Activated CD4-positive, CD25-positive, alpha-beta regulatory T cell treated with anti-CD3 and anti-CD28 coated beads, Interleukin-2, amount 50 U/mL, for 16 hours (primary cell): ENCODE results near the gene DHRS7B.
"Not testable (repeated sequence)": the region's sequence is repeated elsewhere in the genome, so short reads cannot be mapped to it uniquely, and the experiment has no call there.

Experiments
- DNase-seq: peaks from one replicate; pipeline ENCODE4 v3.0.0-alpha.2; 2020; ENCODE audit warnings: low read depth, low spot score

The DHRS7B gene, protein sequence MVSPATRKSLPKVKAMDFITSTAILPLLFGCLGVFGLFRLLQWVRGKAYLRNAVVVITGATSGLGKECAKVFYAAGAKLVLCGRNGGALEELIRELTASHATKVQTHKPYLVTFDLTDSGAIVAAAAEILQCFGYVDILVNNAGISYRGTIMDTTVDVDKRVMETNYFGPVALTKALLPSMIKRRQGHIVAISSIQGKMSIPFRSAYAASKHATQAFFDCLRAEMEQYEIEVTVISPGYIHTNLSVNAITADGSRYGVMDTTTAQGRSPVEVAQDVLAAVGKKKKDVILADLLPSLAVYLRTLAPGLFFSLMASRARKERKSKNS

DNA sequence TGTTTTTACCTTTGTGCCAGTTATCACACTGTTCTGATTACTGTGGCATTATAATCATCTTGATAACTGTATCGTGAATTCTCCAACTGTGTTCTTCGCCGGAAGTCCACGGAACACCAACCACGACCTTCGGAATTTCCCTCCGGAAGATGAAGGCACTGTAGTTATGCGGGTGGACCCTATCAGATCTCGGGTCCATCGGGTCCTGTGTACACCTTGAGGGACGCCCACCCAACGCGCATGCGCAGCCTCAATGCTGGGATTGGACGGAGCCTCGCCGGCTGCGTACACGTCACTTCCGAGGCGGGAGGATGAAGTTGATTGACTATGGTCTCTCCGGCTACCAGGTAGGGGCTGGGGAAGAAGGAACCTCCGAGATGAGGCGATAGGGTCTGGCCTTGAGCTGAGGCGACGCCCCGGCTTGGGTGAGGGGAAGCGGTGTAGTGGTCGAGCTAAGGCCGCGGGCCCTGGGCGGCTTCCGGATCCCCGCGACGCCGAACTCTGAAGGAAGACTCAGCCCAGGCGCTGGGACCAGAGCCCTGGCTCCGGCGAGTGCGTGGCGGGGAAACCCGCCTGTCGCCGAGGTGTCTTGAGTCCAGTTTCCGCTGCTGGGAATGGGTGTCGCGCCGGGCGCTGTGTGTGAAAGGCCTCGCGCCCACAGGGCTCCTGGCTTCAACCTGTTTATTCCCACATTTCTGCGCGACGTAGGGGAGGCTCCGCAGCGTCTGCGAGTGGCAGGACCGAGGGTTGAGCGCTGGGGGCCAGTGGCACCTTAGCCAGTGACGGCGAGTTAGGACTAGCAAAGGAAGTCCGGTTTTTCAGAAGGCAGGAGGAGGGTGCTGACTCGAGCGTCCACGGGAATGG, at the start of gene DHRS7B:
TSS of gene DHRS7B (plus strand) at position 320 of the 864 bp plus-strand sequence. CDS start at position 328, 8 bp downstream.
- peak; percentile 96 for DNase-seq

DNA sequence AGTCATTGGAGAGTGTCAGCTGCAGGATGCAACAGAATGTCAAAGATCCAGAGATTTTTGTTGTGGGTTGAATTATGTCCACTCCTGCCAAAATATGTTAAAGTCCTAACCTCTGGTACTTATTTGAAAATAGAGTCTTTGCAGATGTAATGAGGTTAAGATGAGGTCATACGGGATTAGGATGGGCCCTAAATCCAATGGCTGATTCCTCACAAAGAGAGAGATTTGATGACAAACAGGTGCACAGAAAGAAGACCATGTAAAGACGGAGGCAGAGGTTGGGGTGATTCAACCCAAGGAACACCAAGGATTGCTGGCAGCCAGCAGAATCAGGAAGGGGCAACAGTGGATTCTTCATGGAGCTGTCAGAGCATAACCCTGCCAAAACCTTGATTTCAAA, 49.5 kb upstream of the DHRS7B start:
- DNase-seq, result no peak

DNA sequence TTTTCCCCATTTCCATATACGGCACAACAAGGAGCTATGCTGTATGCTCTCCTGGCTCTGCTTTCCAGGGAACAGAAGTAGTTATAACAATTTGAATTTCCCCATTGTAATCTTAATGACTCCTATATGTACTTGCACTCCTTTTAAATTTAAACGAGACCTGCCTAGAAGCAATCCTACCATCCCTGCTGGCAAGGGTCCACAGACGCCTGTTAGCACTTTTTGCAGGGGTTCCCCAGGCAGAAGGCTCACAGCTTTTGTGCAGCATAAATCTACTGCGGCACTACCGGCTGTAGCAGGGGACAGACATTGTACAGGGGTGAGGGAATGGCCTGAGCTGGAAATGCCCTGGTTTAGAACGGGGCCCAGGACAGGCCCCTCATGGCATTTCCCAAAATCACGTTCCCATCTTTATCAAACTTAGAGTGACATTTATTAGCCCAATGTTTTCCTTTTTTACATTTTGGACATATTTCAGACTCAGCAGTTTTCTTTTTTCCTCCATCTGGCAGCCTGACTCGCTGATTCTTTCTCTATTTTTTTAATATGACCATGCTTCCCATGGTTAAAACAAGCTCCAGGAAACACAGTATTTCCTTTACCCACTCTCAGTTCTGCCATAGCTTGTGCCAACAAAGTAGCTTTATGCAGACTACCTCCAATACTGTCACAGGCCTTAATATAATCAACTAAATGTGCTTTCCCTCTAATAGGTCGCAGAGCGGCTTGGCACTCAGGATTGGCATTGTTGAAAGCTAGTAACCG, 48.6 kb upstream of the DHRS7B start:
- DNase-seq, result no peak

DNA sequence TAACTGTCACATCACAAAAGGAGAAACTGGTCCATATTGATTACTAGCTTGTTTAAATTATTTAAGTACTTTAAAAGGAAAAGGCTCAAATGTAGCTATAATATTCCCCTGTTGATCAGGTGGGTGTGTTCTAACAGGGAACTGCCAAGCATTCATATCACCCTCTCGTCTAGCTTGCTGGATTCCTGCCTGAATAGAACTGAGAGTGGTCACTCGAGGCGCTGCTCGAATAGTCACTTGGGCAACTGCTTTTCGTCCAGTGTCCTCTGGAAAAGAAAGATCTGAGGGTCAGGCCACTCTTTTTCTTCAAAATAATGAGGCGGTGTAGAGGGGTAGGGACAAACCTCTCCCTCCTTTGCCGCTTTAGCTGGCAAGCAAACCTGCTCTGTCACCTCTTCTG, 47.6 kb upstream of the DHRS7B start:
- no peak for DNase-seq

DNA sequence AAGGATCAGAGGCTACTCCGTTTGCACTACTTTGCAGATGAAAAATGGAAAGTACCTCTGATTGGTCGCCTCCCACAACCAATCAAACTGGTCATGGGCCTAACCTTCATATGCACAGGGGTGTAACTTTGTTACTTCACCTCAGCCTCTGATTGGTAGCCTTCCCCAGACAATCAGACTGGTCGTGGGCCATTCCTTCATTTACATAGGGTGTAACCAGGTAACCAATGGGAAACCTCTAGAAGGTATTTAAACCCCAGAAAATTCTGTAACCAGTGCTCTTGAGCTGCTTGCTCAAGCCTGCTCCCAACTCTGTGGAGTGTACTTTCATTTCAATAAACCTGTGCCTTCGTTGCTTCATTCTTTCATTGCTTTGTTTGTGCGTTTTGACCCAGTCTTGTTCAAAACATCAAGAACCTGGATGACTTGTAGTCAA, 44.7 kb upstream of the DHRS7B start:
- DNase-seq, result no peak

DNA sequence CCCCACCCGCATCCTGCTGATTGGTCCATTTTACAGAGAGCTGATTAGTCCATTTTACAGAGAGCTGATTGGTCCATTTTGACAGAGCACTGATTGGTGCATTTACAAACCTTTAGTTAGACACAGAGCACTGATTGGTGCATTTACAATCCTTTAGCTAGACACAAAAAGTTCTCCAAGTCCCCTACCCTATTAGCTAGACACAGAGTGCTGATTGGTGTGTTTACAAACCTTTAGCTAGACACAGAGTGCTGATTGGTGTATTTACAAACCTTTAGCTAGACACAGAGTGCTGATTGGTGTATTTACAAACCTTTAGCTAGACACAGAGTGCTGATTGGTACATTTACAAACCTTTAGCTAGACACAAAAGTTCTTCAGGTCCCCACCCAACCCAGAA, 41.5 kb upstream of the DHRS7B start:
- DNase-seq, result not testable (repeated sequence)

DNA sequence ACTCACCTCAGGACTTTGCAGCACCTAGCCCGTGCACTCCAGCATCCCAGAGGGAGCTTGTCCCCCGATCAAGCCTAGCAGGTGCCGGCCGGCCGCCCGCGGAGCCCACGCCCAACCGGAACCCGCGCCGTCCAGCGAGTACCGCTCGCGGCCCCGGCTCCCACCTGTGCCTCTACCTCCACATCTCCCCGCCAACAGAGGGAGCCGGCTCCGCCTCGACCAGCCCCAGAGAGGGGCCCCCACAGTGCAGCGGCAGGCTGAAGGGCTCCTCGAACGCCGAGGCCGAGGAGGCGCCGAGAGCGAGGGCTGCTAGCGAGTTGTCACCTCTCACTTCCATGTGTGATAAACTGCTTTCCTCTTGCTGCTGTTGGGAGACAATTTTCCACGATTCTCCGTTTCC, 41.1 kb upstream of the DHRS7B start:
- DNase-seq, result no peak

DNA sequence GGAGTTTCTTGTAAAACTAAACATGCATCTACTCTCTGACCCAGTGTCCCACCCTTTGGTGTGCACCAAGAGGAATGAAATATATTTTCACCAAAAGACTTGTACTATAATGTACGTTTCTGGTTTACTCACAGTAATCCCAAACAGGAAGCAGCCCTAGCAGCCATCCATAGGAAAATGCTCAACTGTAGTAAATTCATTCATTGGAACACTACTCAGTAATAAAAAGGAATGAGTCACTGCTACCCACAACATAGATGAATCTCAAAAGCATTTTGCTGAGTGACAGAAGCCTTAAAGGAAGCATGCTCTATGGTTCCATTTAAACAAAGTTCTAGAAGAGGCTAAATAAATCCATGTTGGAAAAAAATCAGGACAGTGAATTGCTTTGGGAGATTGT, 37.6 kb upstream of the DHRS7B start:
- no peak for DNase-seq

DNA sequence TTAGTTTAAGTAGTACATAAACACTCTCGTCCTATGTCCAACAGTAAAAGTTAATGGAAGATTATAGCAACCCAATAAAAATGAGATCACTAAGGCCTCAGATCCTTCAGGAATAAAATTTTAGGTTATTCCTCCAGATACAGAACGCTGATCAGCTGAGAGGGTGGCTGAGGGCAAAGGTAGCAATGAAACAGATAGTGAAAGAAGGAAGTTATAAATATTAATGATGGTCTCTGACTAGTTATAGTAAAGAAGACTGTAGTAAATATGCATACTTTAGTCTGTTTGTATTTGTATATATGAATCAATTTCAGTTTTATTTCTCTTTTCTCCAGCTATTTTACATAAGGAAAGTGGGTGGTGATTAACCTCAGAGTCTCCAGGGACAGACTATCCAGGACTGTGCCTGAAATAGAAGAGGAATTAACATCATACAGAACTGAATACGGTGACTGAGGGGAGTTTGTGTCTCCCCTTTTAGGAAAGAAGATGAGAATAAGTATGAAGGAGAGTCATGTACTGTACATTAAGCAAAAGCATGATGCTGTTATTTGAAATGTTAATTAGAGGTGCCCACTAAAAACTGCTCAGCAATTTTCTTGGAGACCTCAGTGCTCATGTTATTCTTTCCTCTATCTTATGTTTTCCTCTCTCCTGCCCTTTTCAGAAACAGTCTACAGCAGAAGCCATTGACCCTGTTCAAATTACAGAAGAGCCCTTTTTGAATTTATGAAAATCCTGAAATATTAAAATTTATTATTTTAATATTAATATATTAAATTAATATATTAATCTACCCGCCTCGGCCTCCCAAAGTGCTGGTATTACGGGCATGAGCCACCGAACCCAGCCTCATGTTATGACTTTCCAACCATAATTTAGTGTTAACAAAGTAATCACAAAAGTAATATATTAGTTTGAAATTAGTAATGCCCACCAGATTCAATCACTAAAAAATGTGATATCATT, 36.5 kb upstream of the DHRS7B start:
- no peak for DNase-seq

DNA sequence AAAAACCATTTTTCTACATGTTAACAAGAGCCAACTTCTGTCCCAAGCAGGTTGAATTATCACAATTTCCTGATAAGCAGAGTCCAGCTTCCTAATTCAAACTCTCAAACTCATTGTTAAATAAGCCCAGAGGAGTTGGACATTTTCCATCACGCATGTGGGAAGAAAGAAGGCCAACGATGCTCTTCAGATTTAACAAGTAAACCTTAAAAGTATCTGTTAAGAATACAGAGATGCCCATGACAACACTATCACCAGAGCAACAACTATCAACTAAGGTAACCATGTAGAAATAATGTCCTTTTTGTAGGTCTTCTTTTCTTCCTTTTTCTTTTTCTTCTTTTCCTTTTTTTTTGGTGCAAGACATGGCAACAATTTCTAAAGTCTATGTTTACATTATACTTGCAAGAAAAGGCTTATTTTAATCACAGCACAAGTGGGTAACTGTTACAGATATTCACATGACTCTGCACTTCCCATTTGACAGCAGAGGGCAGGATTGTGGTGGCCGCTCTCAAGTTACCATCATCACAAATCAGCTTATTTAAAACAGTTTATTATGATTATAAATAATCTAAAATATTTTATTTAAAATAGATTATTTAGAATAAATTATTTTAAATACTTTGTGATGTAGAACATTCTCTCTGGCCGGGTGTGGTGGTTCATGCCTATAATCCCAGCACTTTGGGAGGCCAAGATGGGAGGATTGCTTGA, 35.7 kb upstream of the DHRS7B start:
- no peak for DNase-seq

DNA sequence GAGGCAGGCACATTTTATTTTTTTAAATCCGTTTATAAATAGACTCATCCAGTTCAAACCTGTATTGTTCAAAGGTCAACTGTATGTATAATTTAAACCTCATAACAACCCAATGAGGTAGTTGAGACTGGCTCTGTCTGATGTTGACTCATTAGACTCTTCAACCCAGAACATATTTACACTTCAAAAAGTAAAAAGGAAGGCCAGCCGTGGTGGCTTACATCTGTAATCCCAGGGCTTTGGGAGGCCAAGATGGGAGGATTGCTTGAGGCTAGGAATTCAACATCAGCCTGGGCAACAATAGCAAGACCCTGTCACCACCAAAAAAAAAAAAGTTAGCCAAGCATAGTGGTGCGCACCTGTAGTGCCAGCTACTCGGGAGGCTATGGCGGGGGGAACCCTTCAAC, 32.5 kb upstream of the DHRS7B start:
- DNase-seq, result no peak

DNA sequence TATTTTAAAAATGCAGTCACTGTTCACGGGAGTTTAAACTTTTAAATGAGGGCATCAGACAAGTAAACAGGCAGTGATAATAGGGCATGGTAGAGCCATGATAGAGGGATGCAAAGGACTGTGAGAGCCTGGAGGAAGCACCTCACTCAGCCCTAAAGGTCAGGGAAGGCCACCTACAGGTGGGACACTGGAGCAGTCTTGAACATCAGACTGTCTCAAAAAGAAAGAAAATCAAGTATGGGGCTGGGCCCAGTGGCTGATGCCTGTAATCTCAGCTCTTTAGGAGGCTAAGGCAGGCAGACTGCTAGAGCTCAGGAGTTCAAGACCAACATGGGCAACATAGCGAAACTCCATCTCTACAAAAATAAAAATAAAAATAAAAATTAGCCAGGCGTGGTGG, 31.0 kb upstream of the DHRS7B start:
- DNase-seq, result no peak

DNA sequence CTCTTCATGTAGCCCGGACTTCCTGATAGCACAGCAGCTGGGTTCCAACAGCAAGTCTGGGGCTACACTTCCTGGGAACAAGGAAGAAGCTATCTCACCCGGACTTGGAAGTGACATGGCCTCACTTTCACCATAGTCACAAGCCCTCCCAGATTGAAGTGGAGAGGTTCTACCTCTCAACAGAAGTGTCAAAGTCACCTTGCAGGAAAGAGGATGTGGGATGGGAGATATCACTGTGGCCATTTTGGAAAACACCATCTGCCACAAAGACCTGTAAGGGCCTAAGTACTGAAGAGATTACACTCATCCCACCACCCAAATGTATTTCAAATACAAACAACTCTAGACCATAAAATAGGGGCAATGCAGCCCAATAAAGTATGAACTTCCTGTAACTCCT, 29.9 kb upstream of the DHRS7B start:
- no peak for DNase-seq

DNA sequence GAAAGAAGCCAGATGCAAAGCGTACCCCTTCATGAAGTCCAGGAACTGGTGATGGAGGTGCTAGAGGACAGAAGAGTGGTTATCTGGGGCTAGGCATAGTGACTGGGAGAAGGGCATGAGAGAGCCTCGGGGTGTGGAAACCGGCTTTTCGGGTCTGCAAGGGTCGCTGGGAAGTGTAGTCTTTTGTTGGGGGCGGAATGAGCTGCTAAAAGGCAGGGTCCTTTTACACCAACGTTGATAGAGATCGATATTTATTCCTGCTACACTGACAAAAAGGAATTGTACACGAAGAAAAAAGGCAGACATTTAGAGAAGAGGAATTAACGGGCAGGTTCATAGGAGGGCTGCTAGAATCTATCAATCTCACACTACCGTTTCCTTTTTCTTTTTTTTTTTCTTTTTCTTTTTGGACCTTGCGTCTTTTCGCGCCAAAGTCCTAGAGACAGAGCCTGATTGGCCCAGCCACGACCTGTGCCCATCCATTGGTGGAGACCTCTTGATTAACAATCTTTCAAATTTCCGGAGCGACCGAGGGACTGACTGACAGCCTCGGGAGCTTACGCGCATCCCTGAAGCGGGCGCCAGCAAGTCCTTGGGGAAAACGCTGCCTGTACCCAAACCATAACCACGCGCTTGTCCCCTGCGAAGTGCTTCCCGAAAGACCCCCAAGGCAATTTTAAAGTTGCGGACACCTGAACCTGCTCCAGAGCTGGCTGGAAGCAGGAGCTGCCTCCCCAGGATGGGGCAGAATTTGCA, 27.7 kb upstream of the DHRS7B start:
- peak; percentile 42 for DNase-seq

DNA sequence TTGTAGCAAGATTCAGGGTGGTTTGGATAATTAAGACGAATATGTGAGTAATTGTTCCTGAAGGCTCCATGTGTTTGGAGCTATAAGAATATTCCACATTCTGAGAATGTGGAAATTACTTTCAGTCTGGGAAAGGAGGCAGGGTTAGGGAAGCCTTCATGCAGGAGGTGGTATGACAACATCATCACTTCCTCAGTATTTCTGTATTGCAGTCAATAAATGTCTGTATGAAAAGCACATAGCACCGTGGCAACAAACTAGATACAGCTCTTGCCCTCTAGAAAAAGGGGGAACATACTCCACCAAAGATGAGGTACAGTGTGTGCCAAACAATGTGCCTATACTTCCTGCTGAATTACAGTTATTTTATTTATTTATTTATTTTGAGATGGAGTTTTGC, 26.1 kb upstream of the DHRS7B start:
- DNase-seq, result no peak

DNA sequence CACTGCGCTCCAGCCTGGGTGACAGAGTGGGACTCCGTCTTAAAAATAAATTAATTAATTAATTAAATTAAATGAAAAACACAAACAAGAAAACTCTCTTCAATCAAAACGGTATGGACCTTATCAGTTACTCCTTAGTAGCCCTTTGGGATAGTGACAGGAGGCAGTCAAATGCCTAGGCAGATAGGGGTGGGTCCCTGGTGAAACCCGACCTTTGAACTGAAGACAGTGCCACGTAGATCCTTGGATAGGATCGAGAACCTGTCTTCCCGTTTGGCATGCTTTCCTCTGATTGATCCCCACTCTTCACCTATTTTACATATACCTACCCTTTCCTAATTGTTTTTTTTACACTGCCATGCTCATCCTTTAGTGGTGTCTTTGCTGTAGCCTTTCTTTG, 22.2 kb upstream of the DHRS7B start:
- DNase-seq, result no peak

DNA sequence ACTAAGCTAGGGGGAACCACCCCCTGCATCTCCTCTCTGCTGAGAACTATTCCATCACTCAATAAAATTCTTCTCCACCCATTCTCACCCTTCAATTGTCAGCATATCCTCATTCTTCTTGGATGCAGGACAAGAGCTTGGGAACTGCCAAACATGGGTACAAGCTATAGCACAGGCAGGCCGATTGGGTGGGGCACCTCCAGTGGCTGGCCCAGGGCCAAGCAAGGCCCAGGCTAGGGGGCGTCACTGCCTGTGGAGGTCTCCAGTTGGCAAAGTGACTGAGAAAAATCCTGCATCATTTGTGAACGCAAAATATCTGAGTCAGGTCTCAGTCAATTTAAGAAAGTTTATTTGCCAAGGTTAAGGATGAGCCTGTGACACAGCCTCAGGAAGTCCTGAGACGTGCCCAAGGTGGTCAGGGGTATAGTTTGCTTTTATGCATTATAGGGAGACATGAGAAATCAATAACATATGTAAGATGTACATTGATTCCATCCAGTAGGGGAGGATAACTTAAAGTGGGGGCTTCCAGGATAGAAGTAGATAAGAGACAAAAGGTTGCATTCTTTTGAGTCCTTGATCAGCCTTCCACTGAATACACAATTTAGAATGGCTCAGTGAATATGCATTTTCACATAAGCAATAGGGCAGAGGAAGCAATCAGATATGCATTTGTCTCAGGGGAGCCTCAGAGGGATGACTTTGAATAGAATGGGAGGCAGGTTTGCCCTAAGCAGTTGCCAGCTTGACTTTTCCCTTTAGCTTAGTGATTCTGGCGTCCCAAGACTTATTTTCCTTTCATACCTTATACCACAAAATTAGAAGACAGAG, 21.5 kb upstream of the DHRS7B start:
- DNase-seq, result no peak

DNA sequence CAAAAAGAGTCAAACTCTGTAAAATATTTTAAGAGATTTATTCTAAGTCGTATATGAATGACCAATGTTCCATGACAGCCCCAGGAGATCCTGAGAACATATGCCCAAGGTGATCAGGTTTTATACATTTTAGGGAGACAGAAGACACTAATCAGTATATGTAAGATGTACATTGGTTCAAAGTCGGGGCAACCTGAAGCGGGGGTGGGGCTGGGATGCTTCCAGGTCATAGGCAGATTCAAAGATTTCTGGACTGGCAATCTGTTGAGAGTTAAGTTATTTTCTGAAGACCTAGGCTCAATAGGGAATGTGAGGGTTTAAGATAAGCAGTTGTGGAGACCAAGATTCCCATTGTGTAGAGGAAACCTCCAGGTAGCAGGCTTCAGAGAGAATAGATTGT, 20.4 kb upstream of the DHRS7B start:
- DNase-seq, result no peak
